Activated naive CD4-positive, alpha-beta T cell treated with anti-CD3 and anti-CD28 coated beads, Interleukin-2, amount 50 U/mL, for 16 hours (primary cell): ENCODE data around the gene LRP1B.
"Not testable (repeated sequence)": the region's sequence is repeated elsewhere in the genome, so short reads cannot be mapped to it uniquely, and the experiment has no call there.

Experiments
- DNase-seq: peaks from one replicate; pipeline ENCODE4 v3.0.0-alpha.2; 2020

LRP1B gene

DNA sequence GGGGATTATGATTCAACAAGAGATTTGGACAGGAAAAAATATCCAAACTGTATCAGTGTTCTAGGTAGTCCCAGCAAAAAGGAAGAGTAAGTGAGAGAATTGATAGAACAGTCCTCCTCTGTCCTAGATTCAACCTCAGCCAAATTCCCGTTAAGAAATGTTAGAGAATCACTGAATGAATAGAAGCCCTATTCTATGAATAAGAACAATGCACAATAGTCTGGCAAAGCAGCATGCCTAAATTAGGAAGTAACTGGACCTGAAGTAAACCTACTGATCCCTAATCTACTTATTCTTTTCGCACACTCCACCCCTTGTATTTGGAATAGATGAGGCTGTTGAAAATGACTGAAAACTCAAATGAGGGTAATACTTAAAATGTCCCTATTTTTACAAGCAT lies 1665.5 kb downstream of the LRP1B start:
- DNase-seq = no peak

DNA sequence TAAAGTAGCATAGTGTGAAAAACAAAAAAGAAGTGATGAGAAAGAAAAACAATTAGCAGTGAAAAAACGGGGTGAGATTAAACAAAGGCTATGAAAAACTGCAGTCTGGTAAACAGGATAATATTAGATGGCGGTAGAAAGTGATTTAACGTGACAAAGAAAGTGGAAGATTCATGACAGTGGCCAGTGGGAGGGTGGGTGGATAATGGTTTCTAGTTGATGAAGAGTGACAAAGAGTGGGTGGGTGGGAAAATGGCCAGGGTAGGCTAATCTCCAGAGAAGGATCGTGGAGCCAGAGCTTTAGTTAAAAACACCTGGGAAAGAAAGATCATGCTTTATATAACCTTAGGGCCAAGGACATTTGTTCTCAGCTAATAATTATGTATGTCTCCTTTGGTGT lies 1667.8 kb downstream of the LRP1B start:
- DNase-seq = no peak

DNA sequence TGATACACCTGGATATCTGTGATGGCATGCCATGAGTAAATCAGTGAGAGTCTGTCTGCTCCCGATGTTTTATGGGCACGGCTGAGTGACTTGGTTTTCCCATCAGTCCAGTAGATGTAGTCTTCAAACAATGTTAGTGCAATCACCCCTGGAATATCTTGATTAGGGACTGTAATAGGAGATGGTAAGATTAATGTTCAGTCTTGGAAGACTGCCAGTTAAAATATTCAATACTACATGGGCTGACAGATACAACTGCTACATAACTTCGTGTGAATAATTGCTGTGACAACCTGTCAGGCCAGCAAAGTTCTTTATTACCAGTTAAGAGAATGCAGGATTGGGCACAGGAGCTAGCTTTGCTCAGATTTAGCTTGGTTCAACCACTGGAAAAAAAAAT lies 1673.3 kb downstream of the LRP1B start:
- no peak for DNase-seq

DNA sequence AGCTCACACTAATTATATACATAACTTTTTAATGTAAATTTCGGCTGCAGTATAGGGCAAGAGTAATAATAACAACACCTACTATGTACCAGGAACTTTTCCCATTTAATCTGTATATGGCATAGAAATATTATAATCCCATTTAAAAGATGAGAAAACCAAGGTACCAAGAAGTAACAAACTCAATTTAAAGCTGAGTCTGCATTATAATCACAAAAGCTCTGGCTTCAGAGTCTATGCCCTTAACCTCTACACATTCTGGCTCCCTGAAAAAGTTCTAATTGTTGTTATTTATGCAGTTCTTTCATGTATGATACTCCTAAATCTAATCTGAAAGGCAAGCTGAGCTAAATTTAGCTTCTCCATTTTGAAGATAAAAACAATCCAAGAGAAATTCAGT lies 1675.5 kb downstream of the LRP1B start:
- no peak for DNase-seq

DNA sequence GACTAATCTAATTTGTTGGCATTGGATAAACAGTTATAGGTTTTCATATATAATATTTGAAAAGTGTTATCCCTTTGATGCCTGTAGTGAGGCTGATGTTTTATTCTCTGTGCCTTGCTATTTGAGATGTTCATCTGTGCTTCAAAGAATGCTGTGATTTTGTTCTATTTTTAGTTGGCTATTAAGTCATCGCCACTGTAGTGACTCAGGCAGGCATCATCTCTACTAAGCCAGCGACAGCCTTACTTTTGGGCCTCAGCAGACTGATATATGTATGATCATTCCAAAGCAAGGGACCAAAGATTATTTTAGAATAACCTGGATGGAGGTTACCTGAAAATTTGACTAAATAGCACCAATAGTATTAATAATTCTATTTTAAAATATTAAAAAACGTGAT lies 1676.1 kb downstream of the LRP1B start:
- DNase-seq = no peak

DNA sequence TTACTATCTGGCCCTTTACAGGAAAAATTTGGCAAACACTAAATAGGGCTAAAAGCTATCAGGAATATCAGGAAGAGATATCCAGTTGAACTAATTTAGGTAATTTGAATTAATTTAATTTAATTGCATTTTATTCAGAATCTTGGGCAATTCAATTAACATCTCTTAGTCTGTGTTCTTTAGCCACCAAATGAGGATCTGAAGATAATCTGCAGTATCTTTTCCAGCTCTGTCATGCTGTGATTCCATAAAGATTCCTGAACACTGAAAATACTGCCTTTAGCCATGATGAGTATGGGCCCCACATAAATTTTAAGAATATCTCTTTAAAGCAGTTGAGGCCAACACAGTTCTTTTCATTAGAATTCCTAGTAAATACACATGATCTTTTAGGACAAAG lies 1679.5 kb downstream of the LRP1B start:
- DNase-seq = no peak

DNA sequence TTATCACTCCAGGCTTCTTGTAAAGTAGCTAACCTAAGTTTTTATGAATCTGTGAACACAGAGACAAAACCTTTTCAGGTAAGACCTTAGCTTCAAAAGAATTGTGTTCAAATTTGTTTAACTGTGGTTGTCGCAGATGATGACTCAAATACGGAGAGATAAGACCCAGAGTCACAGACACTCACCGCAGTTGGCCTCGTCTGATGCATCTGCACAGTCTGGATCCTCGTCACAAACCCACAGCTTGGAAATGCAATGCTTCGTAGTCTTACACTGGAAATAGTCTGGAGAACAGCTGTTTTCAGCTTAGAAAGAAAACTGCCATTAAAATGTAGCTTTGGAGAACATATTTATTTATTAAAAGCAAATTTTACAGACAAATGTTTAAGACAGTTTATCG lies 1688.5 kb downstream of the LRP1B start:
- no peak for DNase-seq

DNA sequence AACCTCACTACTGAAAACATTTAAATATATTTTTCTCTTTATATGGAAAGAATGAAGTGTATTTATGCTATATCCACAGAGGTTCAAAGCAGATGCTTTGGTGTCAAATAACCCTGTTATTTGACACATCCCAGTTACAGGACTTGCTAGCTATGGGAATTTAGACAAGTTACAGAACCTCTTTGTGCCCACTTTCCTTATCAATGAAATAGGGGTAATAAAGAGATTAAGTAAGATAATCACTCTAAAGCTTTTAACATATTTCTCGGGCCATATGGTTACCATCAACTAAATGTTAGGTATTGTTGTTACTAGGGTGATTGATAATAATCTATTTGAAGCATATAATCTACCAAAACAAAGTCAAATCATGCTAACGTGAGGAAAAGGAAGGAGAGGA lies 1690.0 kb downstream of the LRP1B start:
- DNase-seq = no peak

DNA sequence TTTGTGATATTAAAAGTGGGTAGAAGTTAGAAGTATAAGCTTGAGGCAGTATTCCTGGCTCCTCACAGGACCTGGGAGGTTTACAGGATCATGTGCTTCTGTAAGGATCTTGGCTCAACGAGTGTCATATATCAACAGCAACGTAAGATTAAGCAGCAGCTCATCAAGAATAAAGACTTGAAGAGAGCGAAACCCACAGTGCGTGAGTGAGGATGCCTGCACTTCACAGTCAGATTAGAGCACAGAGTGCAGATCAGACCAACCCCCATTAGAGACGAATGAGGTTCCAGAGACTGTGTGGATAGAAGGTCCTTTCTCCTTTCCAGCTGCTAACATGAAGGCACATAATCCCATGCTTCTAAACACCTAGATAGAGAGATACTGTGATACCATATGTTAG lies 1693.9 kb downstream of the LRP1B start:
- DNase-seq = no peak

DNA sequence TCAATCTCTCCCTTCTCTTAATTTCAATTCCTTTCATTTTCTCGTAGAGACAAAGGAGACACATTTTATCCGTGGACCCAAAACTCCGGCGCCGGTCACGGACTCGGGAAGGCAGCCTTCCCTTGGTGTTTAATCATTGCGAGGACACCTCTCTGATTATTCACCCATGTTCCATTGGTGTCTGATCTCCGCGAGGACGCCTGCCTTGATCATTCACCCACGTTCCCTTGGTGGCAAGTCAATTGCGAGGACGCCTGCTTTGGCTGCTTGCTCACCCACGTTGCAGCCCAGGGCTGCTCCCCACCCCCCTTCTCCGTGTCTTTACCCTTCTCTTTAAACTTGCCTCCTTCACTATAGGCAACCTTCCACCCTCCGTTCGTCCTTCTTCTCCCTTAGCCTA lies 1703.8 kb downstream of the LRP1B start:
- not testable (repeated sequence) for DNase-seq

DNA sequence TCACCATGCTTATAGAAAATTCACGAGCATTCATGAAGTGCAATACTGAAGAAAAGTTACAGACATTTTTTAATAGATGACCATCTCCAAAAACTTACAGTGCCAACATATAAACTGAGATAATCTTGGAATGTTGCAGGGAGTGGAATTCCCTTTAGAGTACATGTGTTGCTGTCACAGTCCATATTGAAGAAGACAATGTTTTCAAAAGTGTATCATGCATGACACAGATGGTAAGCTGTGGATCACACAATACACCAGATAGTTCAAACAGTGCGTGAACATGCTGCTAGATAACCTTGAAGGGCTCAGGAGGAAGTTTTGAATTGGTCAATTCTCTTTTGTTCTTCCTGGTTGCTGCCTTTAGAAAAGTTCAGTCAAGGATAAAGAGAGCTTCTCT lies 1706.3 kb downstream of the LRP1B start:
- no peak for DNase-seq

DNA sequence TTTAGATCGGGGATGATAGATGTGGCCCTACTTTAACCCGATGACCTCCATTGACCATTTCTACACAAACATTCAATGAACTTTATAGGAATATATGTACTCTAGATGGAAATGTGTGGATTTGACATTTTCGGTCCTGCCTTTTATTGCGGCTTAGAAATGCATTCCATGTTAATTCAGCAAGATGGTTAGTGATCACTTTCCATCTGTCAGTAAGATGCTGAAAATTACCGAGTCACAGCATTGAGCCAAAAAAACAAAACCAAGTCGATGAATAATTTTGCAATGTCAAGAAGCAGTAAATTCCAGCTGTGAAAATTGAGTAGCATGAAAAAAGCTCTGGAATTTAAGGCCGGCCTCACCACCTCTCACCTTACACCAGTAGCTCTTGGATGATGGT lies 1708.1 kb downstream of the LRP1B start:
- no peak for DNase-seq

DNA sequence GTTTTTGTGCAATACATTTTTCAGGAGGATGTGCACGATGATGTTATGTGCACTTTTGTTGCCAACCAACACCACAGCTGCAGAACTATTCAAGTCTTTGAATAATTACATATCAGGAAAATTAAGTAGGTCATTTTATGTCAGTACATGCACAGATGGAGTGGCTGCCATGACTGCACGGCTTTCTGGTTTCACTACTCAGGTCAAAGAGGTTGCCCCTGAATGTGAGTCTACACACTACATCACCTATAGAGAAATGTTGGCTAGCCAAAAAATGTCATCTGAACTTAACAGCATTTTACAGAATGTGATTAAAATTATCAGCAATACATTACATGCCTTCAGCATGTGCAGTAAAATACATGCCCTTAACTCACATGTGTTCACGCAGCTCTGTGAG lies 1713.3 kb downstream of the LRP1B start:
- DNase-seq = no peak

DNA sequence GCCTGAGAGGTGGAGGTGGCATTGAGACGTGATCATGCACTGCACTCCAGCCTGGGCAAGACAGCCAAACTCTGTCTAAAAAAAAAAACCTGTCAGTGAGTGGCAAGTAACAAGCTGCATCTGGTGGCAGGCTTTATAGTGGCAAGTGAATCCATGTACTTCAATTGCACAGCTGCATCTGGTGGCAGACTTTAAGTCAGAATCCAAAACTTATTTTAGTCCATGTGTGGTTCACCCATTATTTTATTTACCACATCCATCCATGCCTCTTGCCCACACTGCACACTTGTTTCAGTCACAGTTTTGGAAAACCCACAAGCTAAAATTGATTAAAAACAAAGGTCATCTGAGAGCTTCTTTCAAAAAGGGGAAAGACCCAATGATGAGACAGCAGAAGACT lies 1714.2 kb downstream of the LRP1B start:
- no peak for DNase-seq

DNA sequence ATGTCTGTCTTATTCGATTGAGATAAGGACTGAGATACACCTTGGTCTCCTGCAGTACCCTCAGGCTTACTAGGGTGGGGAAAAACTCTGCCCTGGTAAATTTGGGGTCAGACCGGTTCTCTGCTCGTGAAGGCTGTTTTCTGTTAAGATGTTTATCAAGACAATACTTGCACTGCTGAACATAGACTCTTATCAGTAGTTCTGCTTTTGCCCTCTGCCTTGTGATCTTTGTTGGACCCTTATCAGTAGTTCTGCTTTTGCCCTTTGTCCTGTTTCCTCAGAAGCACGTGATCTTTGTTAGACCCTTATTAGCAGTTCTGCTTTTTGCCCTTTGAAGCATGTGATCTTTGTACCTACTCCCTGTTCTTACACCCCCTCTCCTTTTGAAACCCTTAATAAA lies 1715.8 kb downstream of the LRP1B start:
- not testable (repeated sequence) for DNase-seq

DNA sequence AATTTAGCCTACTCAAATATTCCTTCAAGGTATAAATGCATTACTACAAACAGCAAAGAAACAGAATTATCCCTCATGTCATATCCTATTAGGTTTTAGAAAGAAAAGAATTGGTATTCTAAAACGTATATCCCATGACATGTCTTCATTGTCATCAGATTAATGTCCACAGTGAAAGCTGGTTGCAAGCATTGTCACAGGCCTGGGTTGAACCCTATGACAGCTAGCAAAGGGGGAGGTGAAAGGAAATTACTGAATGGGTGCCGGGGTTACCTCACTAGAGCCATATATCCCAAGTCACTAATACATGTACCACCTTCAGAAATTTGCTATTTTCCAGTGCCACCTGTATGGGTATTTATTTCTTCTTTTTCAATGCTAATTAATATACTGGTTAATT lies 1720.1 kb downstream of the LRP1B start:
- DNase-seq = no peak

DNA sequence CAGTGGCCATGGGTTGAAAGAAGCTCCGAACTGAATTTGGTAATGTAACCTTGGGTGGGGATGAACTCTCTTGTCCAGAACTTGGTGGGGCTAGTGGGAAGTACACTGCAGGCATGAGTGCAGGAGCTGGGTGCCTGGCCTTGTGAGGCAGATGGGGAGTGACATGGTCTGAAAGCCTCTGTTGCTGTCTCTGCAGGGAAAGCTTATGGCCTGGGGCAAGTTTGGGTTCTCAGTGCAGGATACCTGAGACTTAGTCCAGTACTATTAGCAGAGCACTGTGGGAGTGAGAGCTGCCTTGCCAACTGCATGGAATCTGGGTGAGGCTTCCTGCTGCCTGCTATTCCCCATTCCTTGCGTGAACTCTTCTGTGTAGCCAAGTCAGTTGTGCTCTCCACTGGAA lies 1729.8 kb downstream of the LRP1B start:
- no peak for DNase-seq

DNA sequence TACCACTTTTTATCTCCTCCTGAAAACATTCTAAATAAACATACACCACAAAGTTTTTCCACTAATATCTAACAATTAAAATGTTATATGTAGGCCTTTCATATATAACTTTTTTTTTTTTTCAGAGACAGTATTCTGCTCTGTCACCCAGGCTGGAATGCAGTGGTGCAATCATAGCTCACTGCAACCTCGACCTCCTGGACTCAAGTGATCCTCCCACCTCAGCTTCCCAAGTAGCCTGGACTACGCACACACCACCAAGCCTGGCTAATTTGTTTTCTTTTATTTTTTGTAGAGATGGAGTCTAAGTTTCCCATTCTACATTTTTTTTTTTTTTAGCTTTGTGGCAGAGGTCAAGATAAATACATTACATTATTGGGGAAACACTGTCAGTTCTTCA lies 1738.0 kb downstream of the LRP1B start:
- DNase-seq = no peak

DNA sequence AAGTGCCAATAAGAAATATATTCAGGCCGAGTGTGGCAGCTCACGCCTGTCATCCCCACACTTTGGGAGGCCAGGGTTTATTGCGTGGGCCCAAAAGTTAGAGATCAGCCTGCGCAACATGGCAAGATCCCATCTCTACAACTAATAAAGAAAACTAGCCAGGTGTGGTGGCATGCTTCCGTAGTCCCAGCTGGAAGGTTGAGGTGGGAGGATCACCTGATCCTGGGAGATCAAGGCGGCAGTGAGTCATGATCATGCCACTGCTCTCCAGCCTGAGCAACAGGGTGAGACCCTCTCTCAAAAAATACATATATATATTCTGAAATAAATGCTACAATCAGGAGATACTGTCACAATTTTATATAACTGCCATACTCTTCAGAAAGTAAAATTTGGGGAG lies 1745.9 kb downstream of the LRP1B start:
- DNase-seq = no peak

DNA sequence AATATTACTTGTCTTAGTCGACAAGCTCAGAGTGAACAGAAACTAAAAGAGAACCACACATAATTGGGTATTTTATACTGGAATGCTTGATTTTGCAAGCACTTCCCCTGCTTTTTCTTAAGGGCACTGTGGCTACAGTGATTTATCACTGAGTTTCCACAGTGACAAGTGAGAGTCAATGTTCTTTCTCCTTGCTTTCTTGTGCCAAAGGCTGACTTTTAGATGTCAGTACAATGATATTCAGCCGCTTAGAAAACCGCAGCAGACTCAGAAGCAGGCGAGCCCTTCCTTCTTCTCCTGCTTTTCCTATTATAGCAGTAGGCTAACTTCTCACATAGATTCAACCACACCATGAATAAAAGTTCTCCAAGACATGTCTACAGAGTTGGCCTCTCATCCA lies 1747.0 kb downstream of the LRP1B start:
- no peak for DNase-seq

DNA sequence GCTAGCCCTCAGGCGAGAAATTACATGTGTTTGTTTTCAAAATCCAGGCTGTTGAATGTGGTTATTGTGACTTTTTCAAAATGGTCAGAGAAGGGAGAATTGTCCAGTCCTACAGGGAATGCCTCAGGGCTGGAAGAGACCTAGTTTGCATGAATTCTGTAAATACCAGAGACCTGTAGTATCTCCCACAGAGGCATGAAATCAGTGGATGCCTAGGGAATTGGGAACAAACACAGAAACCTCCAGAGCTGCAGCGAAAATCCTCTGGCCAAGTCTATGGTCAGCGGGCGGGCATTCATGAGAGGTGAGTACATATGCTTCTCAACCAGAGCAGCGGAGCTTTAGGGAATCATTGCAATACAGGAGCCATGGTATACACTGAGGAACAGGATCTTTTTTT lies 1754.1 kb downstream of the LRP1B start:
- DNase-seq = no peak

DNA sequence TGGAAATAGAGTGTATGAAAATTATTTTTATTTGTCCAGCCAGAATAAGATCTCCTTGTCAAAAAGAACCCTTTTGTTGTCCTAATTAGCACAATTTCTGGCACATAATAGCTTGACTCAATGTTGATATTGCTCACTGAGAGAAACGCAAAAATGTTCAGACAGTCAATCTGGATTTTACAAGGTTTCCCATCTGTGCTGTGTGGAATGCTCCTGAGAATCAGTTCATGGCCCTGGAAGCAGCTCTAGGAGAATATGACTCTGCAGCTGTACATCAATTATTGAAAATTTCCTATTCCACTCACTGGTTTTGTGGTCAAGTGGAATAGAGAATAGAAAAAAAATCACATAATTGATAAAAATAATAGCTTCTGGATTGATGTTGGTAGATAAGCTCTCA lies 1767.7 kb downstream of the LRP1B start:
- DNase-seq = no peak

DNA sequence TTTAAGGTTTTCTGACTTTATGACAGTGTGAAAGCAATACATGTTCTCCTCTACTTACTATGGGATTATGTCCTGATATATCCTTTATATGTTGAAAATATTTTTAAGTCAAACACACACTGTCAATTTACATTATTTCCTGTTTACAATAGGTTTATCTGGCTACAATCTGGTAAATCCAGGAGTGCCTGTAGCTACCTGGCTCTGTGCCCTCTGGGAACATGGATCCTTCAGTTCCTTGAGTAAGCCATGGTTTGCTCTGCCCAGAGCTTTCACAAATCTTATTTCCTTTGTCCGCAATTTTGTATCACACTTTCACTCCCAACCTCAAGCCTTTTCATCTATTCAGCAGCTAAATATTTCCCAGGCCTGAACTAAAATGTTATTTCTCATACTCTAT lies 1768.5 kb downstream of the LRP1B start:
- no peak for DNase-seq

DNA sequence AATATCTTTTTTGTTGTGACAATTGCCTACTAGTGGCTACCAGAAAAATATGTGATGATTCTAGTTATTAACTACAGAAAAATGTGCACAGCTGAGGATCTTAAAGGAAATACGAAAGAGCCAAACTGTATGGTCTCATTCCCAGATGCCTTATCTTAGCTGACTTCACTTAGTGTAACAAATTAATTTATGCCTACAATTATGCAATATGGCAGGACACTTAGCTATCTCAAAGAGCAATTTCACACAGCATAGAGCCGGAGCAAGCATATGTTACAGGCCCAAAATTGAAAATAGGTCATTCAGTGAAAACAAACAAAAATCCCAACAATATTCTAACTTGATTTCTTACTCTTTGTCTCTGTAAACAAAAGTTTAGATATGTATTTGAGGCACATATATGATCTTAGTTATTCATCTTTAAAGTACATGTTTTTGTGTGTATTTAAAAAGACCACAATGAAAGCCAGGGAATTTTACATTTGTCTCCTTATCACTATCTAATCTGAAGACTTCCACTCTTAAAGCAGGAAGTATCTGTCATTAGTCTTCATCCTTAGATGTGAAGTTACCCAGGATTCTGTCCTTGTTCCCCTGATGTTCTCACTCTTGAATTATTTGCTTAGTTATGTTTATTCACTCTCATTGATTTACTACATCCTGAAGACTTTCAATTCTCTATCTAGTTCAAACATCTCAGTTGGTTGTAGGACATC lies 1771.6 kb downstream of the LRP1B start:
- no peak for DNase-seq

DNA sequence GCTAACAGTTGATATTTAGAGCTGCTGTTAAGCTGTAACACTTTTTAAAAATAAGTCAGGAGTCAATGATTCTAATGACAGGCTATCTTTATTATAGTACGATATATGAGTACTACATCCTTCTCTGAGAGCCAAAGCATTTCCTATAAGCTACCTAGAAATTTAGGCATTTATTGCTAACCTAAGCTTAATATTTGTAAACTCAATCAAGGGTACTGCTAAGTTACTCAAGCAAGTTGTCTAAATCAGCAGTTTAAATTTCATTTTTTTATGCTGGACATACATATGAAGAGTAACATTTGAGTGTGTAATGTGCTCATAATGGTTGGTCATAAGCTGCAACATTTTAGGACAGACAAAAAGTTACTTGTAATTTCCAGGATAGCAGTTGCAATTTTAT lies 1774.1 kb downstream of the LRP1B start:
- DNase-seq = no peak
